Naive thymus-derived CD4-positive, alpha-beta T cell (primary cell): ENCODE results near the gene GLRB. TPM values are rescaled to one million over a fixed set of nuclear protein-coding genes. Genes with fewer than 3 reads are reported as not detected.
"Not testable (repeated sequence)": the region's sequence is repeated elsewhere in the genome, so short reads cannot be mapped to it uniquely, and the experiment has no call there.

Source experiments
- ATAC-seq: fragments of 150-1000 bp; cut with Tn5 transposase; 2 replicates; pipeline ENCODE4 v1.10.0; 2021; ENCODE audit warnings: mild to moderate bottlenecking, moderate library complexity
- CTCF ChIA-PET: fragments of 350-600 bp; sonication (Branson Sonifier 250); formaldehyde crosslinking; loops from one replicate; lab custom pipeline; 2021; ENCODE audit warnings: antibody characterized with exemption; lab: Charles Lee
- POLR2A ChIA-PET: fragments of 350-600 bp; sonication (Branson Sonifier 250); formaldehyde crosslinking; loops from one replicate; lab custom pipeline; 2021; ENCODE audit warnings: antibody characterized with exemption, inconsistent platforms; lab: Charles Lee
- DNase-seq, 9 donors: peaks; one replicate each; pipeline versions ENCODE4 v3.0.0 to v3.0.0-alpha.2; 2020 to 2022; ENCODE audit warnings: mixed read lengths in 1 of 9
- H3K27ac ChIP-seq: one replicate; pipeline ENCODE4 v1.7.0; 2013; ENCODE audit warnings: mild to moderate bottlenecking, low read depth, low read length, moderate library complexity
- H3K27me3 ChIP-seq, 2 donors: one replicate each; pipeline ENCODE4 v1.7.0; 2013; ENCODE audit warnings: low read length in 2 of 2, mild to moderate bottlenecking in 2 of 2, moderate library complexity in 2 of 2; ENCODE audit not compliant: control insufficient read depth in 2 of 2, insufficient read depth in 2 of 2
- H3K36me3 ChIP-seq, 3 experiments: 1 replicate in 2 of 3; 2 replicates in 1 of 3; pipeline ENCODE4 v1.7.0; 2013; ENCODE audit warnings: low read length in 3 of 3, mild to moderate bottlenecking in 3 of 3, moderate library complexity in 1 of 3; ENCODE audit not compliant: insufficient read depth in 3 of 3, control insufficient read depth in 2 of 3
- H3K4me1 ChIP-seq, 2 donors: one replicate each; pipeline ENCODE4 v1.7.0; 2013; ENCODE audit warnings: low read length in 2 of 2, mild to moderate bottlenecking in 2 of 2, moderate library complexity in 1 of 2; ENCODE audit not compliant: control insufficient read depth in 2 of 2, insufficient read depth in 2 of 2
- H3K4me3 ChIP-seq: 2 replicates; pipeline ENCODE4 v1.7.0; 2013; ENCODE audit warnings: mild to moderate bottlenecking, low read length
- H3K9me3 ChIP-seq, 3 experiments: 1 replicate in 2 of 3; 2 replicates in 1 of 3; pipeline ENCODE4 v1.7.0; 2013; ENCODE audit warnings: low read length in 3 of 3; ENCODE audit not compliant: control insufficient read depth in 2 of 3
- H3K27ac Mint-ChIP-seq, 9 donors: one replicate each; pipeline ENCODE4 v1.8.0; 2020 to 2022; ENCODE audit warnings: mixed read lengths in 9 of 9, mild to moderate bottlenecking in 8 of 9, moderate library complexity in 5 of 9, inconsistent platforms in 2 of 9
- H3K27me3 Mint-ChIP-seq, 5 donors: one replicate each; pipeline ENCODE4 v1.8.0; 2021 to 2022; ENCODE audit warnings: mixed read lengths in 5 of 5, mild to moderate bottlenecking in 1 of 5
- H3K36me3 Mint-ChIP-seq, 5 donors: one replicate each; pipeline ENCODE4 v1.8.0; 2020 to 2022; ENCODE audit warnings: mixed read lengths in 5 of 5, mild to moderate bottlenecking in 3 of 5, inconsistent platforms in 1 of 5
- H3K4me1 Mint-ChIP-seq, 7 donors: one replicate each; pipeline ENCODE4 v1.8.0; 2020 to 2022; ENCODE audit warnings: mixed read lengths in 7 of 7, mild to moderate bottlenecking in 3 of 7, inconsistent platforms in 1 of 7
- H3K4me3 Mint-ChIP-seq, 10 donors: one replicate each; pipeline ENCODE4 v1.8.0; 2020 to 2022; ENCODE audit warnings: mild to moderate bottlenecking in 10 of 10, mixed read lengths in 10 of 10, moderate library complexity in 6 of 10, inconsistent platforms in 2 of 10
- H3K9me3 Mint-ChIP-seq, 11 donors: one replicate each; pipeline ENCODE4 v1.8.0; 2020 to 2022; ENCODE audit warnings: mixed read lengths in 11 of 11, mild to moderate bottlenecking in 4 of 11, inconsistent platforms in 1 of 11, moderate library complexity in 1 of 11
- intact Hi-C, 2 donors: fragments of 100-400 bp; cut with micrococcal nuclease; formaldehyde crosslinking; loops; one replicate each; pipeline ENCODE4 v1.15.1; 2023
- polyA plus RNA-seq, 2 donors: library from polyadenylated mRNA; unstranded; fragments of 300-500 nt; fragmentation: Illumina TruSeq; gene quantifications; one replicate each; pipeline ENCODE4 v1.2.3, GENCODE V29; 2021
- total RNA-seq, 6 experiments: library from RNA in 5 of 6; stranded (reverse) in 5 of 6; gene quantifications; 1 replicate in 5 of 6; 2 replicates in 1 of 6; pipeline ENCODE4 v1.2.3 and lab custom pipeline; 2021 to 2026

The GLRB gene
- total and polyA plus RNA-seq, 7 experiments from 2014 or later, result not detected

DNA sequence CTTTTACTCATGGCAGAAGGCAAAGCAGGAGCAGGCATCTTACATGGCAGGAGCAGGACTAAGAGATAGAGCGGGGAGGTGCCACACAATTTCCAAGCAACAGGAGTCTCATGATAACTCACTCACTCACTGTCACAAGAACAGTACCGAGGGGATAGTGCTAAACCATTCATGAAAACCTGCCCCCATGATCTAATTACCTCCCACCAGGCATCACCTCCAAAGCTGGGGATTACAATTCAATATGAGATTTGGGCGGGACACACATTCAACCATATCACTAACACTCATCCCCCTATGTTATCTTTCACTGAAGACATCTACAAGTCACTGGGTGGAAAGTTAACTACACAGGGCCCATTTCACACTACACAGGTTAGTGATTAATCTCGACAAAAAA, 25.4 kb upstream of the GLRB start:
- no peak overlapping the region for H3K4me3 Mint-ChIP-seq
- H3K27ac Mint-ChIP-seq, result no peak overlapping the region
- no peaks in the 10 kb centered on the region for H3K36me3 ChIP-seq
- H3K27me3 ChIP-seq, result no peaks in the 10 kb centered on the region
- H3K4me1 ChIP-seq, result no peaks in the 10 kb centered on the region
- no peaks in the 10 kb centered on the region for H3K36me3 Mint-ChIP-seq
- no peak for DNase-seq
- ChIA-PET CTCF (no interaction called here), POLR2A (no interaction called here)
- H3K27me3 Mint-ChIP-seq, result peaks cover 0 to 5% (median 0%) of the 10 kb centered on the region in 5 donors
- H3K4me3 ChIP-seq, result no peak overlapping the region
- intact Hi-C loops, result no loop called here
- ATAC-seq, result no peak
- H3K9me3 Mint-ChIP-seq, result peaks cover 0 to 13% (median 2%) of the 10 kb centered on the region in 11 donors
- H3K9me3 ChIP-seq, result no peaks in the 10 kb centered on the region
- H3K27ac ChIP-seq, result no peak overlapping the region
- no peaks in the 10 kb centered on the region for H3K4me1 Mint-ChIP-seq

DNA sequence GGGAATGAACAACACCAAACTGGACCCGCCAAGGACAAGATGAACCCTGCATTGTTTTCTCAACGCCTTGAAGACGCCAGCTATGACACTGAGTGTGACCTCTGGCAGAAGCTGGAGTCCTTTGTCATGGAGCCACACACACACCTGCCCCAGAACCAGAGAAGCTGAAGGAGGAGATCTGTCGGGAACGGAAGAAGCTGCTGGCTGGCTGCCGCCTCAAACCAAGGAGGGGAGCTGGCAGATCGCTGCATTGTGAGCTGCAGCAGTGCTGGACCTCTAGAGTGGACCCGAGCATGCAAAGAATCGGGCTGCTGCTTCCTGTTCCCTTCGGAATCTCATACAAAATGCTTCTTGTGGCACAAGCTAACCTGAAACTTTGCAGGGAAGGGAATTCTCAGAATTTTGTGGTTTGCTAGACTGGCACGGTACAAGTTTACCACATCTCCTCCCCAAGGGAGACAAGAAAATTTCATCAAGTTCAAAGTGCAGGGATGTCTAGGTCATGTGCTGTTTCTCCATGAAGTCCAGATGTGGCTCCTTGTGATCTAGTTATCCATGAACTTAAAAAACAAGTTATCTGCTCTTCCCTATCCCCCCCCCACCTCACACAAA, 23.4 kb upstream of the GLRB start:
- Histone ChIP-seq H3K27me3 (no peaks in the 10 kb centered on the region), H3K4me3 (no peak overlapping the region), H3K4me1 (no peaks in the 10 kb centered on the region), H3K9me3 (no peaks in the 10 kb centered on the region), H3K36me3 (no peaks in the 10 kb centered on the region), H3K27ac (no peak overlapping the region)
- DNase-seq (no peak), ATAC-seq (no peak)
- no peak overlapping the region for H3K27ac Mint-ChIP-seq
- no peaks in the 10 kb centered on the region for H3K36me3 Mint-ChIP-seq
- intact Hi-C loops, result no loop called here
- H3K27me3 Mint-ChIP-seq, result no peaks in the 10 kb centered on the region
- ChIA-PET POLR2A (no interaction called here), CTCF (no interaction called here)
- no peak overlapping the region for H3K4me3 Mint-ChIP-seq
- H3K9me3 Mint-ChIP-seq, result peaks cover 0 to 15% (median 1%) of the 10 kb centered on the region in 11 donors
- H3K4me1 Mint-ChIP-seq, result no peaks in the 10 kb centered on the region

GRCh38 chr4:157057218-157057617, 18.7 kb upstream of the GLRB start:
- H3K27ac Mint-ChIP-seq, result no peak overlapping the region
- Histone ChIP-seq H3K4me1 (no peaks in the 10 kb centered on the region), H3K9me3 (no peaks in the 10 kb centered on the region), H3K36me3 (no peaks in the 10 kb centered on the region), H3K27me3 (no peaks in the 10 kb centered on the region), H3K4me3 (no peak overlapping the region), H3K27ac (no peak overlapping the region)
- no peak overlapping the region for H3K4me3 Mint-ChIP-seq
- CTCF ChIA-PET, result no interaction called here
- H3K27me3 Mint-ChIP-seq, result no peaks in the 10 kb centered on the region
- no peaks in the 10 kb centered on the region for H3K4me1 Mint-ChIP-seq
- ATAC-seq (no peak), DNase-seq (no peak)
- POLR2A ChIA-PET, result interaction anchor here (0.8 kb wide), 1 partner anchor 9 kb away, joined by 3 read pairs; no protein-coding TSS in a partner anchor
- H3K36me3 Mint-ChIP-seq, result no peaks in the 10 kb centered on the region
- H3K9me3 Mint-ChIP-seq, result peaks cover 0 to 15% (median 2%) of the 10 kb centered on the region in 11 donors
- intact Hi-C loops, result no loop called here

DNA sequence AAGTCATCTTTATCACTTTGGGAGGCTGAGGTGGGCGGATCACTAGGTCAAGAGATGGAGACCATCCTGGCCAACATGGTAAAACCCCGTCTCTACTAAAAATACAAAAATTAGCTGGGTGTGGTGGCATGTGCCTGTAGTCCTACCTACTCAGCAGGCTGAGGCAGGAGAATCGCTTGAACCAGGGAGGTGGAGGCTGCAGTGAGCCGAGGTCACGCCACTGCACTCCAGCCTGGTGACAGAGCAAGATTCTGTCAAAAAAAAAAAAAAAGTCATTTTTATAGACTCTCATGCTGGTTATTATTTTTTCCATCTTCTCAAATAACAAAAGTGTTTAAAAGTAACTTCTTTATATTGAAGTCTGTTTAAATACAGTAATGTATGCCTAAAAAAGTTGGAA, 17.1 kb upstream of the GLRB start:
- DNase-seq, H3K27me3 Mint-ChIP-seq, ATAC-seq, H3K27me3 ChIP-seq, H3K9me3 ChIP-seq, H3K9me3 Mint-ChIP-seq, H3K4me3 Mint-ChIP-seq, H3K36me3 Mint-ChIP-seq, H3K27ac ChIP-seq, POLR2A ChIA-PET, H3K36me3 ChIP-seq, H3K27ac Mint-ChIP-seq, H3K4me3 ChIP-seq, H3K4me1 Mint-ChIP-seq, intact Hi-C loops, CTCF ChIA-PET, H3K4me1 ChIP-seq: not testable (repeated sequence)

- ChIA-PET POLR2A (no interaction called here), CTCF (no interaction called here)
- Mint-ChIP-seq H3K4me3 (no peak overlapping the region), H3K4me1 (peaks cover 0 to 2% (median 0%) of the 10 kb centered on the region in 7 donors), H3K36me3 (no peaks in the 10 kb centered on the region), H3K27ac (no peak overlapping the region), H3K9me3 (peaks cover 0 to 15% (median 7%) of the 10 kb centered on the region in 11 donors), H3K27me3 (peaks cover 17 to 37% (median 20%) of the 10 kb centered on the region in 5 donors)
- no peaks in the 10 kb centered on the region for H3K9me3 ChIP-seq
- intact Hi-C loops, result no loop called here
- no peak overlapping the region for H3K27ac ChIP-seq
- no peaks in the 10 kb centered on the region for H3K36me3 ChIP-seq
- no peaks in the 10 kb centered on the region for H3K27me3 ChIP-seq
- DNase-seq (no peak), ATAC-seq (peak; percentile 37)
- H3K4me3 ChIP-seq, result no peak overlapping the region
- H3K4me1 ChIP-seq, result no peaks in the 10 kb centered on the region
Measured at GRCh38 chr4:157072002-157072401, 3.9 kb upstream of the GLRB start.

- Histone ChIP-seq H3K4me3 (no peak overlapping the region), H3K4me1 (no peaks in the 10 kb centered on the region), H3K27me3 (no peaks in the 10 kb centered on the region), H3K9me3 (no peaks in the 10 kb centered on the region), H3K27ac (no peak overlapping the region), H3K36me3 (no peaks in the 10 kb centered on the region)
- peaks cover 23 to 41% (median 33%) of the 10 kb centered on the region in 5 donors for H3K27me3 Mint-ChIP-seq
- ChIA-PET CTCF (no interaction called here), POLR2A (no interaction called here)
- no peak for ATAC-seq
- no peaks in the 10 kb centered on the region for H3K36me3 Mint-ChIP-seq
- no peak for DNase-seq
- H3K4me1 Mint-ChIP-seq, result peaks cover 0 to 2% (median 0%) of the 10 kb centered on the region in 7 donors
- intact Hi-C loops, result no loop called here
- H3K9me3 Mint-ChIP-seq, result peaks cover 0 to 15% (median 7%) of the 10 kb centered on the region in 11 donors
- no peak overlapping the region for H3K27ac Mint-ChIP-seq
- H3K4me3 Mint-ChIP-seq, result no peak overlapping the region
Measured at GRCh38 chr4:157075401-157075800, 549 bp upstream of the GLRB start.

DNA sequence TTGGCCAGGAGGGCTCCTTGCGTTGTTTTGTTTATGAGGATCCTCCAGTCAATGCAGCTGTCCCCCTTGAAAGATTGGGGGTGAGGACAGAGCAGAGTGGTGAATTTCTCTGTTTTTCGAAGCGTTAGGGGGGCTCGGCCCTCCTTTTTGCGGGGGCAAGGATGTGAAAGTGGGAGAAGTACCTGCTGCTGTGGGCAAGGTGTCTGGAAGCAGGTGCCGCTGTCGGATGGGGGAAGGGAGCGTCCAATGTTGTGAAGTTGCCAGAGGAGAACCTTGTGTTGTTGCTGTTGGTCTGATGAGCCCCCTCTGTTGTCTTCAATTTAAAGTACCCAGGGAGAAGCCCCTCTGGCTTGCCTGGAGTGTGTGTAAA, 613 bp downstream of the GLRB start:
- H3K27me3 Mint-ChIP-seq, result peaks cover 23 to 41% (median 33%) of the 10 kb centered on the region in 5 donors
- no peak overlapping the region for H3K27ac Mint-ChIP-seq
- ATAC-seq (no peak), DNase-seq (no peak)
- H3K4me3 Mint-ChIP-seq, result no peak overlapping the region
- CTCF ChIA-PET, result no interaction called here
- POLR2A ChIA-PET, result no interaction called here
- H3K36me3 ChIP-seq, result no peaks in the 10 kb centered on the region
- no peaks in the 10 kb centered on the region for H3K4me1 ChIP-seq
- H3K9me3 ChIP-seq, result no peaks in the 10 kb centered on the region
- peaks cover 0 to 2% (median 0%) of the 10 kb centered on the region in 7 donors for H3K4me1 Mint-ChIP-seq
- no peaks in the 10 kb centered on the region for H3K36me3 Mint-ChIP-seq
- no peak overlapping the region for H3K4me3 ChIP-seq
- intact Hi-C loops, result no loop called here
- H3K9me3 Mint-ChIP-seq, result peaks cover 0 to 15% (median 7%) of the 10 kb centered on the region in 11 donors
- no peaks in the 10 kb centered on the region for H3K27me3 ChIP-seq
- no peak overlapping the region for H3K27ac ChIP-seq
